RPMI8226 (cell line): Measurements from ENCODE around the gene GTF2F2.

Experiments
- DNase-seq: peaks from one replicate; pipeline ENCODE4 v3.0.0-alpha.2; 2015

The GTF2F2 gene

GRCh38 chr13:45122941-45123340, 2.6 kb downstream of the GTF2F2 start:
- no peak for DNase-seq

DNA sequence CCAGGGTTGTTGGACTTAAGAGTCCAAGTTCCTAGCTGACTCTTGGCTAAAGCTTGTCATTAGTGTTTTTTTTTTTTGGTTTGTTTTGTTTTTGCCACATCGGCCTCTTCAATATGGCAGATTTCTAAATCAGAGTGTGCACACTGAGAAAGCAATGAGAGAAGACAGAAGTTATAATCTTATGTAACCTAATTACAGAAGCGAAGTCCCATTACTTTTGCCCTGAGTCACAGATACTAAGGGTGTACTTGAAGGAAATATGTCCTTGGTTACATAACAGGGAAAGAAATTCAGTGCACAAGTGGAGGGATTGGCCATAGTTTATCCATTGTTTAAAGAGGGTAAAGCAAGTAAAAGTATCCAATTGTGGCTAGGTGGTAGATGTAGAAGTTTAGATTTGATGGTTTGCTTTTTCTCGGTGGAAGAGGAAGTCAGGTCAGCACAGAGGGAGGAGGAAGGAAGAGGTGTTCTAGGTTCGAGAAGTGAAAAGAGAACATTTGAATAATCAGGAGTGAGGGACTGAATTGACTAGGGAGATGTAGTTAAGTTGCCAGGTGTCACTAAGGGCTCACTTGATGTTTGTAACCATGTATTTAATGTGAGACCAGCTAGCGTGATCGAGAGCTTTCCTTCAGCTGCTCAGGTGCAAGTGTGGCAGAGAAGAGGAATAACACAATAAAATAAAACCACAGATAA, 12.2 kb downstream of the GTF2F2 start:
- no peak for DNase-seq

DNA sequence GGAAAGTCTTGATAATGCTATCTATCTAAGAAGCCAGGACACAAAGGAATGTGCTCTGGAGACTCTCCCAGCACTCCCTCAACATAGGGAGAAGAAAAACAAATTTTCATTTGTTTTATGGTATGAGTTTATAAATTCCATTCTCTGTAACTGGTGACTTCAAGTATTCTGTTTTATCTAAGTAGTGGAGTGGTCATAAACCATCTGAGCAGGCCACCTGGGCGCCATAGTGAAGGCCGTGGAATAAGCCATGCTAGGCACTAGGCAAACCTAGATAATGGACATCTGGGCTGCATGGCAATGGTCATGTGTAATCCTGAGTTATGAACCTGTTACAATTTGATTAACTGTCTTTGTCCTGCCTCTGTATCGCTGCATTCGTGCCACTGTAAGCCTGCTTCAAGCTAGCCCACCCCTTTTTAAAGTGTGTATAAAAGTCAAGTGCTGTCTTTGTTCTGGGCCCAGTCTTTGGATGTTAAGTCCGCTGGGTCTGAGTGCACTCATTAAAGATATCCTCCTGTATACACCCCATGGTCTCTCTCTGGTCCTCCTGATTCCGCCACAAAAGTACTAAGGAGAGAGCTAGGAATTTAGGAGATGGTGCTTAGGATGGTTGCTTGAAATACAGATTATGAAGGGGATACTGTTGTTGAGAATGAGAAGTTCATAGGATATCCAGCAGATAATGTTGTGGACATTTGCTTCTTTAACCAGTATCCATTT, 13.2 kb downstream of the GTF2F2 start:
- DNase-seq, result no peak

DNA sequence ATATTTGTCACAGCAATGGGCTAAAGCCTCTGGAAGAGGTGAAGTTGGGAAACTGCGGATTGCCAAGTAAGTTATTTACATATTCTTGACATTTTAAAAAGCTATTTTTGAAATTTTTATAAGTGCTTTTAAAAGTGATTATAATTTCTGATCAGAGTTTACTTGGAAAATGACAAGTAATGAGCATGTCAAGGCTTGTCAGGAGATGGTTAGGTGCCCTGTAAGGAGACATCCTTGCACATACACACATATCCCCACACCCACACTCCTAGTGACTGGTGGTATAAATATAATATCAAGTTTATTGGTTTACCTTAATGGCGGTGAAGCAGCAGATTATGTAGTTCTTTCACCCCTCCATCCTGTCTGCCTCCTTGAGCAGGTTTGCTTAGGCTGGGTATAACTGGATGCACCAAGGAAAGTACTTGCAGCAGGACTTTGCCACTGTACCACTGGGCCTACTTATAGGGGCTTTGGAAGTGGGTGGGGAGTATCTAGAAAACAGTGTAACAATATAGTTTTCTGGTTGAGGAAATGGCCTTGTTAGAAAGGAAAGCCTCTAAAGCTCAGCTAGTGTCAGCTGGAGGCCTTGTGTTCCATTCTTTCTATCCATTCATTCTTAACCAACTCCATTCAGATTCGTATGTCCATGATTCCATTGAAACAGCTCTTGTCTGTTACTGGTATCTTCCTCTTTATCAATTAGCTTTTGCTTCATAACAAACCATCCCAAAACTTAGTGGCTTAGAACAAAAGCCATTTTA, 16.6 kb downstream of the GTF2F2 start:
- DNase-seq, result no peak

GRCh38 chr13:45137526-45137925, 17.2 kb downstream of the GTF2F2 start:
- no peak for DNase-seq

DNA sequence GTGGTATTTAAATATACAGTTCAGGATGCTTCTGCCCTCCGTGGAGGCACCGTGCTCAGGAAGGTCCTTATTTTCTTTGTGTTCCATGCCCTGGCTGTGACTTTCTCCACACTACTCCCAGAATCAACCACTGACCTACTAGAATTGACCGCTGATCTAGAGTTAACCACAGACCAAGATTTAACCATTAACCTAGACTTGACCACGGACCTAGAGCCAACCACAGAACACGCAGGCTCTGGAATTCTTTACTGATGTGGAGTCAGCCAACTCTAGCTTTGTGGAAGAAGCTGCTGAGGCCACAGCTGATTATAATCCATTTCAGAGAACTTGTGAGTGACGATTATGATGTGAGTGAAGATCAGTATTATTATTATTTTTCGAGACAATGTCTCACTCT, 18.0 kb downstream of the GTF2F2 start:
- no peak for DNase-seq

DNA sequence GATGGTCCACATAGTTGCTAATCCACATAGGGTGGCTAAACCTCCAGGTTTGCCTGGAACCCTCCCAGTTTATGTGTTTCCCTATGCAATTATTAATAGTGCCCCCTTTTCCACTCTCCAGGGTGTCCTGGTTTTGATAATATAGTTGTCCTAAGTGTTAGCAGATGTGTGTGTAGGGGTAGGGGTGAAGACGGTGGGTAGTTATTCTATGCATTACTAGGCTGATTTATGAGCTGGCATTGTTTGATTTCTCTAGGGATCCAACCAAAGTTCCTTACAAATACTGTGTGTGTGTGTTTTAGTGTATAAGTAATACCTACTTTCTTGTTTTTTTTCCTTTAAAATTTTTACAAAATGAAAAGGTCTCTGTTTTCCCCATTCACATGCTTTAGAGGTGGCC, 21.1 kb downstream of the GTF2F2 start:
- no peak for DNase-seq

DNA sequence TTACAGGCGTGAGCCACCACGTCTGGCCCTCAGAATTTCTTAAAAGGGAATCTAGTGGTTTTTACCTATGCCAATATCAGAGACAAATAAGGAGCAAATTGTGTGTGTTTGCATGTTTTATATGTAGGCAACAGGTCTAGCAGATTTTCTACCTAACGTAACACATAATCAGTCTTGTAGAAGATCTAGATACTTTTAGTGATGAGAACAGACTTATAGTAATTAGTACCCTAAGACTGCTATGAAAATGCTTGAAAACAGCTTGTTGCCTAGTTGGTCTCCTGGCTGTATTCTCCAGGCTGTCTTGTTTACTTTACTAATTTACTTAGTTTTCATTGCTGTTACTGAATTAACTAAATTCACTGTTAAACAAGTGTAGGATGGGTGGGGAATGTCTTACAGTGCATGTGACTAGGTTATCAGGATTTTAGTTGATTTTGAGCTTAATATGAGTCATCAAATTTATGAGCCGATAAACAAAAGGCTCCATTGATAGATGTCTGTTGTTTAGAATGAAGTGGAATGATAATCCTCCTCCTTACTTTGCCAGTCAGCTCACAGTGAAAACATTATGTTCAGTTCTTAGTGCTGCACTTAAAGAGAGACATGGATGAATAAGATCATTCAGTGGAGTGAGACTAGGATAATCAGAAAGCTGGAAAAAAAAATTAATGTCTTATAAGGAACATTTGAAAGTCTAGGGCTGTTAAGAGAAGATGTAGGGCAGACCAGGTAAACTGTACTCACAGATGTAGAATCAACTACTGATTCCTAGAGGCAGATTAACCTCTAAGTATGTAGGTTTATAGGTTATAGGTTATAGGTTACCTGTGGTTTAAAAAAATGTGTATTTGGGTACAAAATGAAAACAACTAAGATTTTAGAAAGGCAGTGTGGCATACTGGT, 22.4 kb downstream of the GTF2F2 start:
- DNase-seq, result no peak

- no peak for DNase-seq
Observed at GRCh38 chr13:45143346-45143751, 23.0 kb downstream of the GTF2F2 start.

- no peak for DNase-seq
Observed at GRCh38 chr13:45149964-45150363, 29.7 kb downstream of the GTF2F2 start.

- DNase-seq, result no peak
Observed at GRCh38 chr13:45156565-45157361, 36.5 kb downstream of the GTF2F2 start.

DNA sequence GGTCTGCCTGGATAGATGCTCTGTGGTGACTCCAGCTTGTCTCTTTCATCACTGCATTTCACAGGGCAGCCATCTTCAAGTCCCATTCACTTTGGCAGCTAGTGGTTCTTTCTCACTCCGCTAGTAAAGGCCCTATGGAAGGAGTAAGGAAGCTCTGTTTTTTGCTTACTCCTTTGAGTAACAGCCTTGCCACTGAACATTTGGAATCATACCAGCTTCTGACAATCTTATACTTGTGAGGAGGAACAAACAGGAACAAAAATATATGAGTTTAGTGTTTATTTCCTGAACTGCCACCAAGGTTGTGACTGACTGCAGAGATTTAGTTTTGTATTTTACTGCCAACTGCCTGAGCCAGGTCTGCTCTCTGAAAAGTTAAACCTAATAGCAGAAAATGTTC, 41.9 kb downstream of the GTF2F2 start:
- no peak for DNase-seq

GRCh38 chr13:45162821-45163220, 42.5 kb downstream of the GTF2F2 start:
- no peak for DNase-seq

DNA sequence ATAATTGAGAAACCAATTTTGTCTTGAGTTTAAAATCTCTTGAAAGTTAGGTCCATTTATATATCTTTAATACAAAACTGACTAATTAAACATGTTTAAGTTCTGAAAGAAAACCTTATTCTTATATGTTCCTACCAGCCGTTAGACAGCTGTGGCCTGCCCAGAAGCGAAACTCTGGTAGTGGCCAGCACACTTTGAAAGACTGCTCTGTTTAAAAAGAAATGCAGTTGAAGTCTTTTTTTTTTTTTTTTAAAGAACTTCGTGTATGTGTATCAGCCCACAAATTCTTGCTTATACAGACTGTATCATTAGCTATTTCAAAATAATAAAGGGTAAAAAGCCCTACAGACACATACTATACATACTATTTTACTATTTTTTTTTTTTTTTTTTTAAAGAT, 46.5 kb downstream of the GTF2F2 start:
- no peak for DNase-seq

DNA sequence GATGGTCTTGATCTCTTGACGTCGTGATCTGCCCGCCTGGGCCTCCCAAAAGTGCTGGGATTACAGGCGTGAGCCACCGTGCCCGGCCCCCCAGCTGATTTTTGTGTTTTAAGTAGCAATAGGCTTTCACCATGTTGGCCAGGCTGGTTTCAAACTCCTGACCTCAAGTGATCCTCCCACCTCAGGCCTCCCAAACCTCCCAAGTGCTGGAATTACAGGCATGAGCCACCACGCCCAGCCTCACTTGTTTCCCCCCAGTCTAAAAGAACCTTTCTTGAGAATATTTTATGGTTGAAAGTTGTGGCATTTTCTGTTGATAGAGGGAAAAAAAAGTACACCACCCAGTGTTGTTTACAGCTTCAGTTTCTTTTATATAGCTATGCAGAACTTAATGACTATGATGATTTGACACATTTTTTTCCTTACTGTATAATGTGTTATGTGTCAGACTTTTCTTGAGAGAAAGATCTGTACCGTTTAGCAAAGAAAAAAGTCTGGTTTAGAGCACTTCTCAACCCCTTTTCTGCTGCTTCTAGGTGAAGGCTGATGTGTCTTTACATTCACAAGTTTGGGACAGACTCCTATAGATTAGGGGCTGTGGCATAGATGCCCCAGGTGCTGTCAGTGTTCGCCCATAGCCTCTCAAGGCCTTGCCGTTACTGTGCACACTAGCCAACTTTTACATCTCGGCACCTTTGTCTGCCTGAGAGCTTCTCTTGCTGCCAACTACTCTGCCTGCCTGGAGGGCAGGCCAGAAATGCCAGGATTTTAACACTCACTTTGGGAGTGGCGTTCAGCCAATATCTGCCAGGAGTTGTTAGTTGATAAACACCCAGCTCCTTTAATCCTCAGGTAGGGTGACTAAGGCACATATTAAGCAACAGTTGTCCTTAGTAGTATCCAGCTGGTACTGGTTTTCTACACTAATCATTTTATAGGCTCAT, 47.6 kb downstream of the GTF2F2 start:
- DNase-seq, result no peak

DNA sequence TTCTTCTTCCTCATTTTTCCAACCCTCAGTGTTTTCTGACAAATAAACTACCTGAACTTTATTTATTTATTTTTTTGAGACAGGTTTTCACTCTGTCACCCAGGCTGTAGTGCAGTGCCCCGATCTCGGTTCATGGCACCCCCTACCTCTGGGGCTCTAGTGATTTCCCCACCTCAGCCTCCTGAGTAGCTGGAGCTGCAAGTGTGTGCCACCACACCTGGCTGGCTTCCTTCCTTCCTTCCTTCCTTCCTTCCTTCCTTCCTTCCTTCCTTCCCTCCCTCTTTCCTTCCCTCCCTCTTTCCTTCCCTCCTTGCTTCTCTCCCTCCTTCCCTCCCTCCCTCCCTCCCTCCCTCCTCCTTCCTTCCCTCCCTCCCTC, 48.2 kb downstream of the GTF2F2 start:
- DNase-seq, result no peak

DNA sequence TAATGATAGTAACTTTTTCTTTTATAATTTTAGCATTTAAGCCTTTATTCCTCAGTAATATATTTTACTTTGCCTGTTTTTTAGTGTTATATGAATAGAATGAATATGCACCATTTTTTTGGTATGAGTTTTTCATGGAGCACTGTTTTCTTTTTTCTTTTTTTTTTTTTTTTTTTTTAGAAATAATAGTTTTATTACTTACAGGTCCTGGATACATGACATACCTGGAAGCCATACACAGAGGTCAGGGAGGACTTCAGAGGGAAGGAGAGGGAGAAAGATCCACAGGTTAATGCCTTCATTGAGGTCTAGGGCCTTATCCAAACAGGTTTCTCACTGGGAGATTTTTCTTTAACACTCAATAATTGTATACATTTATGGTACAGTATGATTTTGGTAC, 54.2 kb downstream of the GTF2F2 start:
- DNase-seq, result no peak

- DNase-seq, result no peak
Observed at GRCh38 chr13:45178349-45179162, 58.2 kb downstream of the GTF2F2 start.

- DNase-seq, result no peak
Observed at GRCh38 chr13:45179428-45179827, 59.1 kb downstream of the GTF2F2 start.

- no peak for DNase-seq
Observed at GRCh38 chr13:45180303-45180702, 60.0 kb downstream of the GTF2F2 start.
